Measurements from ENCODE around the gene PLCL1. TPM values are rescaled to one million over a fixed set of nuclear protein-coding genes. Genes with fewer than 3 reads are reported as not detected.
A peak's percentile ranks its signal among the peaks of the same experiment; 100 is the strongest.

The PLCL1 gene
- total RNA-seq, 1 donor from 2014 or later = 1.2 TPM

DNA sequence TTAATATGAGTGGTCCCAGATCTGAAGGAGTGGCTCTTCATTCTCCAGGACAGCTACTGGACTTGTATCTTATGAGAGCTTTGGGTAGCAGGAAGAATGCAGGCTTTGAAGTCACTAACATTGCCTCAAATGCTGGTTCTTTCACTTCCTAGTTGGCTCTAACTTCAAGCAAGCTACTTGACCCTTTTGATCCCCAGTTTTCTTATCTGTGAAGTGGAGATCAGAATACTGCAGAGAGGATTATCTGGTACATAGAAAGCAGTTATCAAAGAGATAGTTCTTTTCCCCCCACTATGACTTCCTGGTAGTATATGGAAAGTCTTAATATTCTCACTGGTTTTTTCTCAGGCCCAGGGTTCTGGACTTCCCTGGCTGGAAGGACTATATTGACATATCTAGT lies 3.4 kb upstream of the PLCL1 start:
- no peaks in the 10 kb centered on the region for H3K9me3 Mint-ChIP-seq (ENCODE audit: unreplicated experiment)
- H3K27ac Mint-ChIP-seq (ENCODE audit: unreplicated experiment) = no peak overlapping the region
- H3K36me3 Mint-ChIP-seq (ENCODE audit: unreplicated experiment) = no peaks in the 10 kb centered on the region
- DNase-seq (ENCODE audit: extremely low spot score, unreplicated experiment) = no peak
- H3K4me1 Mint-ChIP-seq (ENCODE audit: unreplicated experiment) = peaks cover 15% of the 10 kb centered on the region
- H3K27me3 Mint-ChIP-seq (ENCODE audit: unreplicated experiment) = peaks cover 63% of the 10 kb centered on the region
- TF ChIP-seq, protein P1, sequence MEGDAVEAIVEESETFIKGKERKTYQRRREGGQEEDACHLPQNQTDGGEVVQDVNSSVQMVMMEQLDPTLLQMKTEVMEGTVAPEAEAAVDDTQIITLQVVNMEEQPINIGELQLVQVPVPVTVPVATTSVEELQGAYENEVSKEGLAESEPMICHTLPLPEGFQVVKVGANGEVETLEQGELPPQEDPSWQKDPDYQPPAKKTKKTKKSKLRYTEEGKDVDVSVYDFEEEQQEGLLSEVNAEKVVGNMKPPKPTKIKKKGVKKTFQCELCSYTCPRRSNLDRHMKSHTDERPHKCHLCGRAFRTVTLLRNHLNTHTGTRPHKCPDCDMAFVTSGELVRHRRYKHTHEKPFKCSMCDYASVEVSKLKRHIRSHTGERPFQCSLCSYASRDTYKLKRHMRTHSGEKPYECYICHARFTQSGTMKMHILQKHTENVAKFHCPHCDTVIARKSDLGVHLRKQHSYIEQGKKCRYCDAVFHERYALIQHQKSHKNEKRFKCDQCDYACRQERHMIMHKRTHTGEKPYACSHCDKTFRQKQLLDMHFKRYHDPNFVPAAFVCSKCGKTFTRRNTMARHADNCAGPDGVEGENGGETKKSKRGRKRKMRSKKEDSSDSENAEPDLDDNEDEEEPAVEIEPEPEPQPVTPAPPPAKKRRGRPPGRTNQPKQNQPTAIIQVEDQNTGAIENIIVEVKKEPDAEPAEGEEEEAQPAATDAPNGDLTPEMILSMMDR (IDR thresholded peaks at IDR 0.05) = no peak
- H3K4me3 Mint-ChIP-seq (ENCODE audit: unreplicated experiment) = no peak overlapping the region

DNA sequence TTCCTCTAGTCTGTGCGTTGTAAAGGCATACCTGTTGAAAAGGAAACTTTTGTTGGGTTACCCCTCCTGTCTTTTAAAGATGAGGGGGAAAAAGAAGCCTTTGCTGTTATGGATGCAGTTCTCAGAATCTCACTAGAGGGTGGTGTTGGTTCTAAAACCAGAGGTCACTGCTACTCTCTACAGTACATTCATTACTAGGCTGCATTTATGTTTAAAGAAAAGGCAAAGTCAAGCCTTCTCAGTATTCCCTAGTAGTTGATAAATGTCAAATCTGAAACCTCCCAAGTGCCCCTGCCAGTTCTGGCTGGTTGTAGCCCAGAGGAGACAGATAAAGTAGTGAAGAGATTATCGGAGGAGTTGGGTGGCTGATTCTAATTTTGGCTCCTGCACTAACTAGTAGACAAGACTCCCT lies 1.4 kb upstream of the PLCL1 start:
- no peak for DNase-seq (ENCODE audit: extremely low spot score, unreplicated experiment)
- TF ChIP-seq, protein P1 (IDR thresholded peaks at IDR 0.05) = peak; percentile 79
- peaks cover 69% of the 10 kb centered on the region for H3K27me3 Mint-ChIP-seq (ENCODE audit: unreplicated experiment)
- no peak overlapping the region for H3K27ac Mint-ChIP-seq (ENCODE audit: unreplicated experiment)
- H3K9me3 Mint-ChIP-seq (ENCODE audit: unreplicated experiment) = no peaks in the 10 kb centered on the region
- peaks cover 15% of the 10 kb centered on the region for H3K4me1 Mint-ChIP-seq (ENCODE audit: unreplicated experiment)
- no peaks in the 10 kb centered on the region for H3K36me3 Mint-ChIP-seq (ENCODE audit: unreplicated experiment)
- peak overlapping the region; percentile 16 for H3K4me3 Mint-ChIP-seq (ENCODE audit: unreplicated experiment)

DNA sequence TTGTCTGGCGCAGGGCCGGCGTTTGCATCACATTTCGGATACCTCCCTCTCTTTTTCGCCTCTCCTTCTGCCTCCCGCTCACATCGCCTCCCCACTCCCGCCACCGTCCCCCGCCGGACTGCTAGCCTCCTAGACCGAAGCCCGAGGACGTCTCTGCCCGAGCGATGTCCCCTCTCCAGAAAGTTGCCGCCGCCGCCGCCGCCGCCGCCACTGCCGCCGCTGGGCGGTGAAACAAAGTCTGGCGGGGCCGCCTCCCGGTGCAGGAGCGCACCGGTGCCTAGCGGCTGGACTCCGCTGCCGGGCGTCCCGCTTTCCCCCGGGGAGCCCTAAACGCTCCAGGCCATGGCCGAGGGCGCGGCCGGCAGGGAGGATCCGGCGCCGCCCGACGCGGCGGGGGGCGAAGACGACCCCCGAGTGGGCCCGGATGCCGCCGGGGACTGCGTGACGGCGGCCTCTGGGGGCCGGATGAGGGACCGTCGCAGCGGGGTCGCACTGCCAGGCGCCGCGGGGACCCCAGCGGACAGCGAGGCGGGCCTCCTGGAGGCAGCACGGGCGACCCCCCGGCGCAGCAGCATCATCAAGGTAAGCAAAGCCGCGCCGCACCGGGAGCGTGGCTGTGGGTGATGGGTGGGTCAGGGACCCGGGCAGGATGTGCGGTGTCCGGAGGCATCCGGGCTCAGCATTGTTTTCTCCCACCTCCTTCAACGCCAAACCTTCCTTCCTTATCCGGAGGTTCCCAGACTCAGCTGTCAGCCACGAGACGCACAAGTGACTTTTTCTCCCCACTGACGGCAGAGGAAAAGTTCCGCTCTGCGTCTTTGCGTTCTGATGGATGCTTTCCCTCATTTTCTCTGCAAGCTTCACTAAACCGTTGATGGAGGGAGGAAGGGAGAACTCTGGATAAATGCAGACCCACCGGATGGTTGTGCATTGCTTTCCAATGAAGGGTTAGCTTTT lies 643 bp downstream of the PLCL1 start:
- no peak for DNase-seq (ENCODE audit: extremely low spot score, unreplicated experiment)
- H3K9me3 Mint-ChIP-seq (ENCODE audit: unreplicated experiment) = no peaks in the 10 kb centered on the region
- H3K27ac Mint-ChIP-seq (ENCODE audit: unreplicated experiment) = no peak overlapping the region
- H3K4me3 Mint-ChIP-seq (ENCODE audit: unreplicated experiment) = peak overlapping the region; percentile 88
- TF ChIP-seq, protein P1 (IDR thresholded peaks at IDR 0.05) = no peak
- peaks cover 15% of the 10 kb centered on the region for H3K4me1 Mint-ChIP-seq (ENCODE audit: unreplicated experiment)
- H3K36me3 Mint-ChIP-seq (ENCODE audit: unreplicated experiment) = no peaks in the 10 kb centered on the region
- H3K27me3 Mint-ChIP-seq (ENCODE audit: unreplicated experiment) = peaks cover 68% of the 10 kb centered on the region

DNA sequence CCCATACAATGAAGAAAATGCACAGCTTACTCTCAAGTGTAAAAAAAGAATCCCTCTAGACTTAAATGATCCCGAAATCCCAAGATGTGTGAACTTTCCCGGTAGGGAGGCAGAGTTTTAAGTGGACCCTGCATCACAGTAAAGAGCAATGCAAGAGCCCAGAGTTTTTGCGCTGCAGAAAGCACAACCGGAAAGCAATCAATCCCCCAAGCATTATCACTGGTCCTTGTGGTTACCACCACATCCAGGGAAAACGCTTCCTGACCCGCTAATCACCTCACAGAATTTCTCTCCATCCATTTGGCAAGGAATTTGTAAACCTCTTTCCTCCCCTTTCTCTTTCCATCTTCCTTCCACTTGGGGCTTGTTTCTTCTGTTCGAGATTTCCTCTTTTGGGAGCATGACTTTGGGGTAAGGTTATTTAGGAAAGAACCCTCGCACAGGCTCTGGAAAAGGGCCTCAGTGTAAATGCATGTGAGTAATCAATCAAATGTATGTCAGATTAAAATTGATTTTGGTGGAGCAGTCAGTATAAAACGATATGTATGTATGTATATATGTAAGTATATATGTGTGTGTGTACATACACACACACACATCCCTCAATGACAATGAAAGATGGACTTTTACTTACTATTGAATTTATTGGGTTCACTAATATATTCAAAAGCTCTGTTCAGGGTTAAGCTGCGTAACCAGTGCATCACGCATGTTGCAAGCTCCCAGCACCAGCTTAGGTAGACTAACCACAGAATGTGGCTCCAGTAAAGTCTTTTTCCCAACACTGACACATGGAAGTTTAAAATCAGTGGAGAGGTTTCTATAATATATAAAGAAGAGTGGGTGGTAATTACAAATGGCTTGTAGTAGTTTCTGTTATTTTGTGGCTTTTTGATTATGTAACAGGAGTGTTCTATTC lies 1.6 kb downstream of the PLCL1 start:
- peaks cover 15% of the 10 kb centered on the region for H3K4me1 Mint-ChIP-seq (ENCODE audit: unreplicated experiment)
- peak overlapping the region; percentile 77 for H3K4me3 Mint-ChIP-seq (ENCODE audit: unreplicated experiment)
- H3K36me3 Mint-ChIP-seq (ENCODE audit: unreplicated experiment) = no peaks in the 10 kb centered on the region
- H3K9me3 Mint-ChIP-seq (ENCODE audit: unreplicated experiment) = no peaks in the 10 kb centered on the region
- DNase-seq (ENCODE audit: extremely low spot score, unreplicated experiment) = no peak
- TF ChIP-seq, protein P1 (IDR thresholded peaks at IDR 0.05) = no peak
- no peak overlapping the region for H3K27ac Mint-ChIP-seq (ENCODE audit: unreplicated experiment)
- peaks cover 70% of the 10 kb centered on the region for H3K27me3 Mint-ChIP-seq (ENCODE audit: unreplicated experiment)
